SHP77 treated with DMSO at 0.1 percent for 48 hours (cell line): ENCODE measurements around the gene FAH.

Experiments used
- DNase-seq: peaks from one replicate; lab custom pipeline; 2025; lab: John Stamatoyannopoulos, UW

The FAH gene

DNA sequence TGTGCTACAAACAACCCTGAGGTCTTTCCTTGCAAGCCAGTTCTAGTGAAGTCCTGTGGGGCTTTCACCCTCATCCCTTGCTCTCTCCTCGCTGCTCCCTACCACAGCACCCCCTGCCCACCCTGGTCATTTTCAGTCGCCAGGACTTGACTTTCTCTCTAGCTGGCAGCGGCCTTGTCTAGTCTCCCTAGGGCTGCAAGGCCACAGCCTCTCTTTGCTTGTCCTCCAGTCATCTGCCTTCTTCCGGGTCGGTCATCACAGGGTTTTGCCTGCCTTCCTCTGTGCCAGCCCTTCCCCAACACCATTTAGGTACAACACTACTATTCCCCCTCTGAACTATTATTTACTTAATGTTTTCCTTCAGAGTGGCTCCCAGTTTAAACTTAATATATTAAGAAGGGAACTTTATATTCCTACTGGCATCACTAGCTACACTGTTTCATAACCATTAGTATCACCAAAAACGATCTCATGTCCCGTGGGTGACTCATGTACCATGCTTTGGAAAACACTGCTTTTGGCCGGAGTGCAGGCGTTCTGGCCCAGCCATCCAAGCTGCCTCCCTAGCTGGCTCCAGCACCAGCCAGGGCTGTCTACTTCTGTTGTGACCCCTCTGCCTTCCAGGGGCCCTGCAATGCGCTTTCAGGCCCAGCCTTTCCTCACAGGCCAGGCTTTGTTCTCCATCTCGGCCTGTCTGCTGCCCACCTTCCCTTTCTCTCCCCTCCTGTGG is 21.4 kb downstream of the FAH start:
- DNase-seq: no peak

DNA sequence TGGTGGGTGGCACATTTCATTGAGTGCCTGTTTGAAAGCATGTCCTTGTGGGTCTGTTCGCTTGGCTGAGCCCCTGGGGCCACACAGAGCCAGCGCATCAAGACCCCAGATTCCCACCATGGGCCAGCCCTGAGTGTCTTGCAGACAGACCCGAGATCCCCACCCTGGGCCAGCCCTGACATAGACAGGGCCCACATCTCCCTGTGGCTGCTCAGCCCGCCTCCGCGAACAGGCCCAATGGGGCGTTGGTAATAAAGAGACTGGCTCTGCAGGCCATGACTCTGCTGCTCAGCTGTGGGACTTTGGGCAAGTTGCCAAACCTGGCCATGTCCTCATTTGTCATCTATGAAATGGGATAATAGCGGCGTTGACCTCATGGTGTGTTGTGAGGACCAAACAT is 22.6 kb downstream of the FAH start:
- no peak for DNase-seq

DNA sequence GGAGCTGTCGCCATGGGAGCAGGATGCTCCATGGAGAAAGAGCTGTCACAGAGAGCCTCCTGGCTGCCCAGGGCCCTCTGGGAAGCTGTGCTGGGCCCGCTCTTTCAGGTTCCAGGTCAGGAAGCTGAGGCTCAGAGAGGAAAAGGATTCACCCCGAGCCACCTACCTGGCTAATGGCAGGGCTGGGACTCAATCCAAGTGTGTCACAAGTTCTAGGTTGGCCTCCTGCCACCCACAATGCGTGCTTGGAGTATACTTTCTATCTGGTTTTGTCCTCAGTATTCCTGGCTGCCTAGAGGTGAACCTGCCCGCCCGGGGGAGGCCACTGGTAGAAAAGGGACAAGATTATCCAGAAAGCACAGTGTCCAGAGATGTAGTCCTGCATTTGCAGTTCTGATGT is 23.6 kb downstream of the FAH start:
- DNase-seq: no peak

DNA sequence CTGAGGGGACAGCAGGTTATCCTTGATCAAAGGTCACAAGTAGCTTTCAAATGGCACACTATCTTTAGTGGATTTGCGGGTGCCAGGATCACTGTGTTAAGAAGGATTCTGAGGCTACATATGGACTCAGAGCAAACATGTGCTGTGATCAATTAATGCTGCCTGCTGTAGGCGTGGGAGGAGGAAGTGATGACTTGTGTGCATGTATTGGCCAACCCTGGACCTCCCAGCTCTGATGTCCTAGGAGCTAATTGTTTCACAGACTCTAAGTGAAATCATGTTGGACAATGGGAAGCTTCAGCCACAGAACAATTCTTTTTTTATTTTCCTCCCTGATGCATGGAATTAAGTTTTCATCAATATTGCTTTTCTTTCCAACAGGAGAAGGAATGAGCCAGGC is 24.4 kb downstream of the FAH start:
- DNase-seq: no peak

DNA sequence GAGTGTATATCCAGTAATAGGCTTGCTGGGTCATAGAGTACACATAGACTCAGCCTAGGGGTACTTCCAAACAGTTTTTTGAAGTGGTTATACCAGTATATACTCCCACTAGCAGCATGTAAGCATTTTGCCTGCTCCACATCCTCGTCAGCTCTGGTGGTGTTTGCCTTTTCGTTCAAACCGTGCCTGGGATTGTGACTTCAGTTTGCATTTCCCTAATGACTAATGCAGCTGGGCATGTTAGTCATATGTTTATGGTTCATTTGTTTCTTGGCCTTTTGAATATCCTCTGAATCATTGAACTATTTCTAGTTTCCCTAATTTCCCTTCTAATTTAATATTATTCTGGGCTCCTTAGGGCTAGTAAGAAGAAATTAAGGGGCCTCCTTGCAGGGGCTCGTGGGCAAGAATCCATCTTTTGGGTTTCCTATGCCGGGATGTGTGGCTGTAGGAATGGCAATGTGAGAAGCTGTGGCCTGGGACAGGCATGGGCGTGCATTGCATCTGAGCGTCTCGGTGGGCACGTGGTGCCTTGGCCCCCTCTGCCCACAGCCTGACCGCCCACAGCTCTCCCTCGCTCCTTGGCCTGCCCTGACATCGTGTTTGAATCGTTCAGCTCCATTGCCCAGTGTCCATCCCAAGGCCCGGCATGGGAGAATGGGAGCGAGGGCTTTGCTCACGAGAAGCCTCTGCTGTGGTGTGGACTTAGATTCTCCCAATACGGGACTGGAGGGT is 26.4 kb downstream of the FAH start:
- DNase-seq: no peak

DNA sequence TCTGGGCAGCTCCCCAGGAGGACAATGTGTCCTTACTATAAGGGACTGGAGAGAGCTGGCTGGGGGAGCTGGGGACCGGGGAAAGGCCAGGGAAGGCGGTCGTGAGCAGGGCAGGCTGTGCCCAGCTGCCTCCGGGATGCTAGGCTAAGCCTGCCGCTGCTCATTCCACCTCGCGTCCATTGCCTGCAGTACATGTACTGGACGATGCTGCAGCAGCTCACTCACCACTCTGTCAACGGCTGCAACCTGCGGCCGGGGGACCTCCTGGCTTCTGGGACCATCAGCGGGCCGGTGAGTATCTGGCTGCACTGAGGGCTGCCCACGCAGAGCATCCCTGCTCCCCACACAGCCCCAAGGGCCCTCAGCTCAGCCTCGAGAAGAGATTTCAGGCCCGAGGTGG is 27.1 kb downstream of the FAH start:
- DNase-seq: no peak

DNA sequence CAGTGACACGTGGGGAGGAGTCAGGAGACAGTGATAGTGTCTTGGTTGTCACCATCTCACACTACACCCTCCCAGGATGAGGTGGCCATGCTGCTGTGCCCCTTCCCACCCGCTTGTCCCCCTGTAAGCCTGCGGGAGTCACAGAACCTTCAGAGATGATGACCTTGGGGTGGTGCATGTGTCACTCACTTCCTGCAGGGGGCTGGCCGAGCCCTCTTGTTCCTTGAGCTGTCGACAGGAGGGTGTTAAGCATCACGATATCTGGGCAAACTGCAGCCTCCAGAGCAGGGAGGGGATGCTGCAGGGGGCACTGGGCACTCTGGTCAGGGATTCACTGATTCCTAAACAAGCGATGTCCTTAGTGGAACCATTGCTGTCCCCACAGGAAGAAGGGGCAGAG is 27.7 kb downstream of the FAH start:
- no peak for DNase-seq

DNA sequence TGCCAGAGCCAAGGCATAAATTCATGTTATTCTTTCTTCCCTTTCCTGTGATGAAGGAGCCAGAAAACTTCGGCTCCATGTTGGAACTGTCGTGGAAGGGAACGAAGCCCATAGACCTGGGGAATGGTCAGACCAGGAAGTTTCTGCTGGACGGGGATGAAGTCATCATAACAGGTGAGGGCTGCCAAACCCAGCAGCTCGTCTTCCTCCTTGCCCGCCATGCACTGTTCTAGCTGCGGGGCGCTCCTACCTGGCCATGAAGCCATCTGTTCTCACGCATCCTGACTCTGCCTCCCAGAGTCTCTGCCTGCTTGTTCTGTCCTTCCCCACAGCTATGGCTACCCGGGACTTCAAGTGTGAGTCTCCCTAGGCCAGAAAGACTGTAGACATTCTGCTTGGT is 28.2 kb downstream of the FAH start:
- DNase-seq: no peak

DNA sequence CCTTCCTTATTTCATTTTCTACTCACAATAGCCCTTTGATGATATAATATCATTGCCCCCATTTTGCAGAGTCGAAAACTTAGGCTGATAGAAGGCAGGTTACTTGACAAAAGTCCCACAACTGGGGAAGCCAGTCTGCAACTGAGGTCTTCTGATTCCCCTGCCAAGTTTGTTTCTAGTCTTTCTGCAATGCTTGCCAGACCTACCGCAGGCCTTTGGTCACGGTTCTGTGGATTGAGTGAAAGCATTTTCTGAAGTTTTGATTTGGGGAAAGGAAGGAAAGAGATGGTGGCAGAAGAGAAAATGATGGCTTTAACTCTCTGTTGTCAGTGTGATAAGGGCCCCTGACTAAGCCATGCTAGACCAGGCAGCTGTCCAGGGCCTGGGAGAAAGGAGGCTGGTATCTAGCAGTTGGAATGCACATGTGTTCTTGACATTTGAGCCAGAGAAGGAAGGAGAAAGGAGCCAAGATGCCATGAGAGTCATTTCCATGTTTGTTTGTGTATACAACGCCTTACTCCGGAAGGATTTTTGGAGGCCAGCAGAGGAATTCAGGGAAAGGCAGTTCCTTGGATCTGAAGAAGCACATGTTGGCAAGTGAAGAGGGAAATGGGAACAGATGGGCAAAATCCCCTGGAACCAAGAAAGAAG is 29.9 kb downstream of the FAH start:
- DNase-seq: no peak

DNA sequence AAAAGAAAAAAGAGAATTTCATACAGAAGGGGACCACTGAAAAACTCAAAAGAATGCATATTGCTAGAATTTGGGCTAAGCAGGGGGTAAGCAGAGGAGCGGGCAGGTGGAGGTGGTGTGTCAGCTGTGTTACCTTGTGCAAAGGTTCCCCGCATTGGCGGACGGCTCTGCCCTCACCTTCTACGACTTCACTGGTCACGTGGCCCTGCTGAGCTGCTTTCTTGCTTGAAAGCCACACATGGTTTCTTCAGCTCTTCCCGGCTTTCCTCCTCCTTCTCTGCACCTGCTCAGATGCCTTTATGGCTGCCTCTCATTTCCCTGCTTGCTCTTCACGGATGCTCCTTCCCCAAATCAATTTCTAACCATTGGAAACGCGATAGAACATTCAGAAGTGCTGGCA is 30.5 kb downstream of the FAH start:
- DNase-seq: no peak

DNA sequence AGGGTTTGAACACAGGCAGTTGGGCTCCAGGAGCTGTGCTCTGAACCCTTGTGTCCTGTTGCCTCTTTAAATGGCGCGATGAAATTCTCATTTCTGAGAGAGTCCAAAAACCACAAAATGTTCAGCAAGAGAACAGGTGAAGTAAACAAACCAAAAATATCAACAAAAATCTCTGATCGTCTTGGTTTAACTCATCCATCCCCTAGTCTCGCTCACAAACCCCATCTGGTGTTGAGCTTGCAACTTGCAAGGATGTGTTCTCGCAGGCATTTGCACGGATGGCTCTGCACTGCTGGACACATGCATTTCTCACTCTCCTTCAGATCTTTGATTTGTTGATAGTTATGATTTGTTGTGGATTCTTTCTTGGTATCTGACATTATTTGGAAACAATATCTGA is 31.1 kb downstream of the FAH start:
- DNase-seq: no peak

DNA sequence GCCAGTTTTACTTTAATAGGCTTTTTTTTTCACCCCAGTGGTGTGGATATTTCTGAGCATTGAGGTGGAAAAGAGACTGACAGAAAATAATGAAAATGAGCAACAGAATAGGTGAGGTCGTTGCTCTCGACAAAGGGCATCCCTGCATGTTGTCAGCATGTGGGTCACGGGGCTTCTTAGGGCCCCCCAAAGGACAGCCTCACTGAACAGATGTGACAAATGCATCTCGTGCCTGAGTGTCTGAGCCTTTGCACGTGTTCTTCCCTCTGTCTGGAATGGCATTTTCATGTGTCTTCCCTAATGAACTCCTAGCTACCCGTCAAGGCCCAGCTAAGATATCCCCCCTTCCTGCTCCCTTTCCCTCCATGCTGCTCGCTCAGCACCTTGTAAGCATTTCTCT is 31.8 kb downstream of the FAH start:
- DNase-seq: no peak

DNA sequence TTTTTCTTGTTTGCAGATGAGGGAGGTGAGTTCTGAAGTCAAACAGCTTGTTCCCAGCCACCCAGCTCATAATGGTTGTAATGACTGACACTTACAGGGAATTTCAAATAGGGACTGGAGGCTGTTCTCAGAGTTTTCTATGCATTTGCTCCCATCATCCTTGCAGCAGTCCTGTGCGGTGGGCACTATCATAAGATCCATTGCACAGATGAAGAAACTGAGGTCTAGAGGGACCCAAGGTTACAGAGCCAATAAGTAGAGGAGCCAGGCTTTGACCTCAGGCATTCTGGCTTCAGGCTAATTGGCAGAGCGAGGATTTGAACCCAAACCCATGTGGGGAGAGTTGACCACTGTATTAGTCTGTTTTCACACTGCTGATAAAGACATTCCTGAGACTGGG is 32.4 kb downstream of the FAH start:
- DNase-seq: no peak

DNA sequence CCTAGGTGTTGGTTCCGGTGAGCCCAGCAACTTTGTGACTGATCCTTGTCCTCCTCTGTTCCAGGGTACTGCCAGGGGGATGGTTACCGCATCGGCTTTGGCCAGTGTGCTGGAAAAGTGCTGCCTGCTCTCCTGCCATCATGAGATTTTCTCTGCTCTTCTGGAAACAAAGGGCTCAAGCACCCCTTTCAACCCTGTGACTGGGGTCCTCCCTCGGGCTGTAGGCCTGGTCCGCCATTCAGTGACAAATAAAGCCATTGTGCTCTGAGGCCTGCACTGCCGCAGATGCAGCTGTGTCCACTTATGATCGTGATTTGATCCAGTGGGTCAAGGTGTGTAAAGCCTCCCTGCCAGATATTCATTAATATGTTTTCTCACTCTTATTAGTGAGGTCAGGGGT is 33.3 kb downstream of the FAH start:
- no peak for DNase-seq

DNA sequence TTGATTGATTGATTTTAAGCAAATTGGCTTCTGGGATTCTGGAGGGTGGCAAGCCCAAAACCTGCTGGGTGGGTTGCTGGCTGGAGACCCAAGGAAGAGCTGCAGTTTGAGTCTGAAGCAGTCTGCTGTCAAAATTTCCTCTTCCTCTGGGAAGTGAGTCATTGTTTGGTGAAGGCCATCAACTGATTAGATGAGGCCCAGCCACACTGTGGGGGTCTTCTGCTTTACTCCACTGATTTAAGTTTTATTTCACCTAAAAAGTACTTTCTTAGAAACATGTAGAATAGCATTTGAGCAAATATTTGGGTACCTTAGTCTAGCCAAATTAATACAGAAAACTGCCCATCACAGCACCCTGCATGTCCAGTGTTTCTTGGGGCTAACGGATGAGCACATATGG is 33.8 kb downstream of the FAH start:
- no peak for DNase-seq

DNA sequence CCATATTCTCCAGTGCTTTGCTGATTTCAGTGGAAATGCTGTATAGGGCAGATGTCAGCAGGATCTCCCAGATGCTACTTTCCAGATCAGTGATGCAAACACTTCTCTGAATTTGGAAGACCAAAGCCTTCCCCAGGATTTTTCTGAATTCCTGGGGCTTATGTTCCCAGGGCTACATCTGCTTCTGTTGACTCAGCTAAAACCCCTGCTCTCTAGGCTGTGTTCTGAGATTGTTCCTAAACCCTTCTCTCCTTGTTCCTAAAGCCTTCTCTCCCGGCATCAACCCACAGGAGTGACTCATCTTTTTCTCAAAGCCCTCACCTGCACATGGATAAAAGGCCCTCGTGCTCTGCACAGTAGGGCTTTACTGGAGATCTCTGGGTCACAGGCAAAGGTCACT is 35.5 kb downstream of the FAH start:
- no peak for DNase-seq

DNA sequence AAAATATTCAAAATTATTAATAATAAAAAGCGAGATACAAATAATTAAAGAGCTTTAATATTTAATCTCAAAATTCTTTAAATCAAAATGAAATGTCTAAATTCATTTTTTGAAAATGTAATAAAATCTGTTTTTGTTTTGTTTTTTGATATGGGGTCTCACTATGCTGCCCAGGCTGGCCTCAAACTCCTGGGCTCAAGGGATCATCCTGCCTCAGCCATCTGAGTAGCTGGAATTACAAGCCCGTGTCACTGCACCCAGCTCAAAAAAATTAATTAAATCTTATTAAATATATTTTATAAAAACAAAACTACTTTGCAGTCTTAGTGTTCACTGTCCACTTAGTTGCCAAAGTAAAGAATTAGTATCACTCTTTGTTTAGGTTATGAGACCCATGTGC is 38.4 kb downstream of the FAH start:
- DNase-seq: no peak

DNA sequence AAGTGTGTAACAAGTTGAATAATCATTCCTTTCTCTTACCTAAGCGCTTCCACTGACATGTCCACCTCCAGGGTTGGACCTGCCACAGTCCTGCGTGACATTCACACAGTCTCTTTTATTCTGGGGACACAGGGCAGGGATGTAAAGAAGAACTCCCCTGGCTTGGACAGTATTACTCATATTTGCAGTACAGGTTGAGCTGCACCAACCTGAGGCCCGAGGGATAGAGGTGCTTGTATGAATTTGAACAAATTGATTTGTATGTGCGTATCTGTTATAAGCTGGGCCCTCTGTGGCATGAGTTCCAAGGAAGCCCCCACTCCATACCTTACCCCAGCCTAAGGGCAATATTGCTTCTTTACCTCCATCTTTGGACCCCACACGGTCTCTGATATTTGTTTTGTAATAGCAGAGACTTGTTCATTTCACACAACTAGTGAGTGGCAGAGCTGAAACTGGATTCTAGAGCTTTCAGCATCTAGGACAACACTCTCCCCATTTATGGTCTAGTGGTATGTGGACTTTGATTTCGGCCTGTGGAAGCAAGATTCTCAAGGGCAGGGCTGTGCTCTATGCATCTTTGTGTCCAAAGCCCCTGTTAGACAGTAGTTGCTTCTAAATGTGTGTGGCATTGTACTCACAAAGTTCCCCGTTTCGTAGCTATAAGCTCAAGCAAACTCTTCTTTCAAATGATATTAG is 39.2 kb downstream of the FAH start:
- no peak for DNase-seq

DNA sequence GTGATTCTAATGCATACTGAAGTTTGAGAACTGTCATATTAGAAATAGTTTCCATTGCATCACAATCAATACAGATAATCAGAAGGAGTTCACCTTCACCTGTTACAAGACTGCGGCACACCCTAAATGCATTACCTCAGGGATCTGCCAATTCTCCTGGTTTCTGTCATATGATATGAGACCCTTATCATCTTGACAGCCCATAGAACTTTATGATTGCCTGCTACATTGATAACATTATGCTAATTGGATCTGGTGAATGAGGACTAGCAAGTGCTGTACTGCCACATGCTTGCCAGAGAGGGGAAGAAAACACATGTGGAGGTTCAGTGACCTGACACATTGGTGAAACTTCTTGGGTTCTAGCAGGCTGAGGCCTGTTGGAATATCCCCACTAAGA is 41.4 kb downstream of the FAH start:
- no peak for DNase-seq

DNA sequence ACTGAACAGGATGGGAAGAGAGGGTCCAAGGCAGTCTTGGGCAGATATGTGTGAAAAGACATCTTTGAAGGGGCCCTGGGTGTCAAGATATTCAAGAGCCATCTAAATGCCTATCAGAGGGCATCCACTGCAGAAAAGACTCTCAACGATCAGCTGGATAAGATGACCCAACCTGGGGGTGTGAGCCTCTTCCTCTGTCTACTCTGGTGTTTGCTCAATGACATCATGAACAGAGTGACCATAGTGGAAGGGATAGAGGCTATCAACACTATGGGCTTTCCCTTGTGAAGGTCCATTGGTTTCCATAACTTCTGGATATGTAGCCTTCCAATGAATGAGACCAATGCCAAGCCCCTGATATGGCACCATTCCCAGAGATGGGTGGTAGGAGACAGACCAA is 42.1 kb downstream of the FAH start:
- no peak for DNase-seq

DNA sequence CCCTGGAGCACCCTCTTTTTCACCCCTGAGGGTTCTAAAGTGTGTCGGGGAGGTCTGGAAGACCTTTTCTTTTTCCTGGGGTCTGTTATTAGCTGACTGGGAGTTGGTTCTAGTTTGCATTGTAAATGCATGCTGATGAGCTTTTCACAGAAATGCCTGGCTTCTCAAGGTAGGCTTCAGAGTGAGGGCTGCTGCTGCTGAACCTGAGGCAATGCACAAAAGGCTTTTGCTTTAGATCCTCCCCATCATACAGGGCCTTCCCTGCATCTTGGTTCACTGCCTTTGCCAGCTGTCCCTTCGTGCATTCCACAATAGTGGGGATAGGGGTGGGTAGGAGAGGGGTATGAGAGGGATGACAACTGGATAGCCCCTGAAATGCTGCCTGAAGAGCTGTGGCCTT is 46.6 kb downstream of the FAH start:
- DNase-seq: no peak

DNA sequence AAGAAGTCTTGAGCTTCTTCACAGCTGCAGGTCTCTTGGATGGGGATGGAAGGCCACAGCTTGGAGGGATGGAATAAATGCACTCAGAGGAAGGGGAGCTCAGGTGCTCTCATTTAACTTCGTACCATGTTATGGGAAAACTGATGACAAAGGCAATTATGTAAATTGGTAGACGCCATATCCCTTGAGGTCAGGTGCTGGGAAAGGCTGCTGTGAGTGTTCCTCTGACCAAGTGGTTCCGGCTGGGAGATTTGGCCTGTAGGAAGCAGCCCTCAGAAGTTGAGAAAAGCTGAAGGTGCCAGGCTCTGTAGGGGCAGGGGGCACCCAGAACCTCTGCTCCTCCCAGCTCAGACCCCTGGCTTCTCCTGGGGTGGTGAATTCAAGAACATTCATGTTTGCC is 47.1 kb downstream of the FAH start:
- no peak for DNase-seq
